ENCODE results near the gene TSC1. TPM values are rescaled to one million over a fixed set of nuclear protein-coding genes. Genes with fewer than 3 reads are reported as not detected.

TSC1 gene
- total RNA-seq, 1 donor from 2014 or later, result 26.3 TPM

- peak within 1 kb of the TSS; percentile 94 for H3K4me3 ChIP-seq (ENCODE audit: low read depth, low read length)
- DNase-seq (ENCODE audit: low read depth), result no peak
- TF ChIP-seq CTCF (conservative IDR thresholded peaks at IDR 0.05; ENCODE audit: low read depth, low read length), result no peak
These were observed 66.4 kb downstream of the TSC1 start, which contains the start of gene AK8 for GRCh38 chr9:132877824-132878694. Gene AK8, minus strand, starts transcription at chr9:132878284. Its CDS starts 29 bp downstream, at chr9:132878255.

GRCh38 chr9:132877458-132877823, 67.0 kb downstream of the TSC1 start:
- H3K4me3 ChIP-seq (ENCODE audit: low read depth, low read length), result peak overlapping the region; percentile 94
- no peak for DNase-seq (ENCODE audit: low read depth)
- no peak for TF ChIP-seq CTCF (conservative IDR thresholded peaks at IDR 0.05; ENCODE audit: low read depth, low read length)

- peak overlapping the region; percentile 94 for H3K4me3 ChIP-seq (ENCODE audit: low read depth, low read length)
- no peak for DNase-seq (ENCODE audit: low read depth)
- TF ChIP-seq CTCF (conservative IDR thresholded peaks at IDR 0.05; ENCODE audit: low read depth, low read length), result no peak
These were observed 67.6 kb downstream of the TSC1 start for GRCh38 chr9:132876849-132877248.

- no peak overlapping the region for H3K4me3 ChIP-seq (ENCODE audit: low read depth, low read length)
- no peak for DNase-seq (ENCODE audit: low read depth)
- TF ChIP-seq CTCF (conservative IDR thresholded peaks at IDR 0.05; ENCODE audit: low read depth, low read length), result no peak
These were observed 69.3 kb downstream of the TSC1 start for GRCh38 chr9:132875159-132875558.

- H3K4me3 ChIP-seq (ENCODE audit: low read depth, low read length), result no peak overlapping the region
- DNase-seq (ENCODE audit: low read depth), result no peak
- no peak for TF ChIP-seq CTCF (conservative IDR thresholded peaks at IDR 0.05; ENCODE audit: low read depth, low read length)
These were observed 71.0 kb downstream of the TSC1 start for GRCh38 chr9:132873403-132873802.

- TF ChIP-seq CTCF (conservative IDR thresholded peaks at IDR 0.05; ENCODE audit: low read depth, low read length), result no peak
- H3K4me3 ChIP-seq (ENCODE audit: low read depth, low read length), result no peak overlapping the region
- no peak for DNase-seq (ENCODE audit: low read depth)
These were observed 75.2 kb downstream of the TSC1 start for GRCh38 chr9:132869266-132869665.

- DNase-seq (ENCODE audit: low read depth), result no peak
- no peak for TF ChIP-seq CTCF (conservative IDR thresholded peaks at IDR 0.05; ENCODE audit: low read depth, low read length)
- H3K4me3 ChIP-seq (ENCODE audit: low read depth, low read length), result no peak overlapping the region
These were observed 77.5 kb downstream of the TSC1 start for GRCh38 chr9:132866898-132867297.

Data from epithelial cell of proximal tubule (primary cell).